Activated CD4-positive, alpha-beta T cell treated with anti-CD3 and anti-CD28 coated beads, Interleukin-2, Interleukin-4, amounts not matched to agents 100 ng/mL and 50 ng/mL, durations not matched to agents 16 hours and 8 hours (primary cell): ENCODE data around the gene GRIK4.

ENCODE experiments used
- DNase-seq: peaks from one replicate; pipeline ENCODE4 v3.0.0-alpha.2; 2020; ENCODE audit warnings: low spot score

Gene GRIK4

DNA sequence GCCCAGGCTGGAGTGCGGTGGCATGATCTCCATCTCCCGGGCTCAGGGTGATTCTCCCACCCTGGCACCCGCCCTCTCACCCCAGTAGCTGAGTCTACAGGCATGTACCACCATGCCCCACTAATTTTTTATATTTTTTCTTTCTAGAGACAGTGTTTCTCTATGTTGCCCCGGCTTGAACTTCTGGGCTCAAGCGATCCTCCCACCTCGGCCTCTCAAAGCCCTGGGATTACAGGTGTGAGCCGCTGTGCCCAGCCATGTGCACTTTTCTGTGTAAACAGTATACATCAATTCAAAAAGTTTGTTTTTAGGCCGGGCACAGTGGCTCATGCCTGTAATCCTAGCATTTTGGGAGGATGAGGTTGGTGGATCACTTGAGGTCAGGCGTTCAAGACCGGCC is 14.7 kb downstream of the GRIK4 start:
- DNase-seq, result no peak

DNA sequence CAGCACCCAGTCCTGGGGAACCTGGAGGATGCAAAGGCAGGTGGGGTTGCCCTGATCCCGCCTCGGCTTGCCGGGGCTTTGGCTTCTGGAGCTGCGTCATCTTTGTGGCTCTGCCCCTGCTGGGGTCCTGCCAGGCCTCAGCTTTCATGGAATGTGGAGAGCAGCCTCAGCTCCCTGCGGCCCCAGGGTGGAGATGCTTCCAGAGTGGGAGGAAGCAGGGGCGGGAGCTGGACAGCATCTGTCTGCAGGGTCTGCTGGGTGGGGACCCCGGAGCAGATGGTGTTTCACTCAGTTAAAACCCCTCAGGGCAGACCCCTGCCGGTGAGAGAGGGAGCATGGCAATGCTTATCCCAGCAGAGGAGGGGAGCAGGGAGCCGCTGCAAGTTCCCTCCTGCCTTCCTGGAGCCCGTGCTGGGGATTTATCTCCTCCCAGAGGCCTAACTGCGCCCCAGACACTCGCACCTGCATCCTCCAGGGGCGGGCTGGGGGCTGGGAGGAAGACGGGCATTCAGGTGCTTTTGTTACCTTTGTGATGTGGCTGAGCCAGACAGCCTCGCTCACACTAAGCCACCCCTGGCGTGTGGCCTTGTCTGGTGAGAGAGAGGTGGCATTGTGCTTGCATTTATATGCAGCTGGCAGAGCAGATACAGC is 15.7 kb downstream of the GRIK4 start:
- no peak for DNase-seq

DNA sequence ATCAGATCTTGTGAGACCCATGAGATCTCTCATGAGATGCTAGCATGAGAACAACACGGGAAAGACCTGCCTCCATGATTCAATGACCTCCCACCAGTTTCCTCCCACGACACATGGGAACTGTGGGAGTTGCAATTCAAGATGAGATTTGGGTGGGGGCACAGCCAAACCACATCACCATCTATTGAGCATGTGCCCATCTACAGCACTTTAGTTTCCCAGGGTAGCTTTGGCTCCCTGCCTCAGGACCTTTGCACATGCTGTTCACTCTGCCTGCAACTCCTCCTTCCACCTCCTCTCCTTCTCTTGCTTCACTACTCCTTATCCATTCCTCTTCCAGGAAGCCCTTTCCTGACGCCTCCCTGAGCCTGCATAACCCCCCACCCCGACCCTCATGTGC is 17.2 kb downstream of the GRIK4 start:
- DNase-seq, result no peak

DNA sequence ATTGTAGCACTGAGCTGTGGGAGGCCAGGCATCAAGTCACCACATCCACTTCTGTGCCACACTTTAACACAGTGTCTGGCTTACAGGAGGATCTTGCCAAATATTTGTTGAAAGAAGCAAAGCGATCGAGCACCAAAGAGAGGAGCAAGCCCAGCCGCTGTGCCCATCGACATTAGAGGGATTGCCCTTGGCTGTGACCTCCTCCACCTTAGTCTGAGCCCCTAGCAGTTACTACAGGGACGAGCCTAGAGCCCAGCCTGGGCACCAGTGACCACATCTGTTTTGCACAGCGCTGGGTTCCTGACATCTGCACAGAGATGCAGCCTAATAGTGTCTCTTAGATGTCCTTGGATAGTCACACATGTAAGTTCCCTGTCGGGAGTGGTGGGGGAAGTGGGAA is 17.7 kb downstream of the GRIK4 start:
- no peak for DNase-seq

DNA sequence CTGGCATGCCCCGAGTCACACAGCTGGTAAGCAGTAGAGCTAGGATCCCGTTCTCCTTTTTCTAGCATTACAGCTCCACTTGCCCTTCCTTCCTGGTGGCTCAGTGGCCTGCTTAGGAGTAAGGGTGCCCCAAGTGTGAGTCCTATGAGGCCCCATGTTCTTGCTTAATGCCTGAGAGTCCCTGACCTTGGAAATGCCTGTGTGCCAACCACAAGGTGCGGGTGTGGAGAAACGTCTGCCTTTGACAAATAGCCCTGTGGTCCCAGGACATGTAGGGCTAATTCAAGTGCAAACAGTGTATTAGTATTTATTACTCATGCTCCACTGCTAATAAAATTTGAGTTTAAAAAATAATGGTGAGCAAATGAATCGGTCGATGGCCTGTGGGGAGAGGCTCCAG is 18.4 kb downstream of the GRIK4 start:
- DNase-seq, result no peak

DNA sequence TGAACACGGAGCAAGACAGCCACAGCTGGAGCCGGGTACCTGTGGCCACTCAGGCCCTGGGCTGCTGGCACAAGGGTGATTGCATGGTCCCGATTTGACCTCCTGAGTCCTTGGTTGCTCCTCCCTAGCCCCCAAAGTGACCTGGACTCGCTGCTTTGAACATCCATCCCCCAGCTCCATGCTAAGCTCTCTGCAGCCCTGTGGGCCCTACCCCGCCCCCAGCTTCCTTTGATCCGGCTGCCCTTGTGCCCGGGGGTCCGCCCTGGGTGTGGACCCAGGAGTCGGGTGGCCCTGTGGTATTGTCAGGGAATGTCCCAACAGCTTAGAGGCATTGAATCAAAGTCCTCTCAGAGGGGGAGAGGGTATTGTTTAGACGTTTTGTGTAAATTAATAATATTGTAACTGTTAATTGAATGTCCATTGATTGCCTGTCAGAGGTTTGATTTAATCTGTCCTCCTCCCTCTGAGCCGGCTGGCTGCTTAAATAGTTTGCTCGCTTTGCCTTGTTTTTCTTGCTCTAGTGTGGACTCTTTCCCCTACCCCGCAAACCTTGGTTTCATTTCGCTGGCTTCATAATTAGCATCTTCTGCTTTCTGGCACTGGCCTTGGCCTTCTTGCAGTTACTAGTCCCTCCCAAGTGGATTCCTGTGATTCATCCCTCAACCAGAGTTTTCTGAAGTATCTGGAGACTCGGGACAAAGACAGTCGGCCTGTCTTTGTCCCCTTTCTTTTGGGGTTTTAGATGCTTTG is 20.7 kb downstream of the GRIK4 start:
- no peak for DNase-seq

GRCh38 chr11:120532832-120533196 is 21.3 kb downstream of the GRIK4 start:
- no peak for DNase-seq

- no peak for DNase-seq
Observed at GRCh38 chr11:120536091-120536796, 24.7 kb downstream of the GRIK4 start.

GRCh38 chr11:120536797-120537169 is 25.2 kb downstream of the GRIK4 start:
- DNase-seq, result no peak

DNA sequence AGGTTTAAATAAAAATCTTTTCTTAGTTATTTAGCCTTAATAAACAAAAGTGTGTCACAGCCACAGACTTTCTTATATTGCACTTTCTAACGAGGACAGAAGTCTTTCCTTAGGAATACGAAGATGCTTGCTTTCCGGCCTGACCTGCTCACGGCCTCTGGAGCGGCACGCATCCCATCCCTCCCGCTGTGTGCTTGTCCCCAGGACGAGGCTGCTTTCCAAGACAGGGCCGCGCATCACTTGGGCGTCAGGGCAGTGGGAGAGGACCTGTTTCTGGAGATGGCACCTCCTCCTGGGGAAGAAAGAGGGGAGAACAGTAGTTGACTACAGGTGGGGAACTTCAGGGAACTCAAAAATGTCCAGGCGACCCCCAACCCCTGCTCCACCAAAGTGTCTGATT is 26.4 kb downstream of the GRIK4 start:
- no peak for DNase-seq

GRCh38 chr11:120538707-120539106 is 27.2 kb downstream of the GRIK4 start:
- DNase-seq, result no peak

DNA sequence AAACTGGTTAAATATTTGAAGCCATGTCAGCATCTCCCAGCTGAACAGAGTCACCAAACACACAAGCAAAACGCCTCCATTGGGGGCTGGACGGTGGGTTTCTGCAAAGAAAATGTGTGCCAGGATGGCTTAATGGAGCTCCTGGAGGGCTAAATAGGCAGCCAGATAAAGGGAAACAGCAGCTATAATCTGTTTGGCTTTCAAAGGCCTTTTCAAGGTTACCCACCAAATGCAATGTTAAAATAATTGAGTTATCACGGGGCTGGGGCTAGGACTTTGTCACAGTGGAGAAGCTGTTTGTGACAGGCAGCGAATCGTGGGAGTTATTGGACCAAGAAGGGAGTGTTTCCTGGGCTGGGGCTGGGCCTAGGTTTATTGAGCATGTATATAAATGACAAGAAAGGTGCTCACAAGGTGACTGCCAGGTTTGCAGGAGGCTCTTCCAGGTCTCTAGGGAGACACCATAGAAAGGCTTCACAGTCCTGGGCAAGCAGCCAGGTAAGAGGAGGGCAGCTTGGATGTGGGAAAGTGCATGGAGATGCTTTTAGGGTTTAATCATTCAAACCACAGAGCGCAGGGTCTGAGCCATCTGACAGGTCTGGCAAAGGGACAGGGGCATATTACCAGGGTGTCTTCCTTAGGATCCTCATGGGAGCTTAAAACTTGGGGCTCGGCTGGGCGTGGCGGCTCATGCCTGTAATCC is 28.3 kb downstream of the GRIK4 start:
- no peak for DNase-seq

DNA sequence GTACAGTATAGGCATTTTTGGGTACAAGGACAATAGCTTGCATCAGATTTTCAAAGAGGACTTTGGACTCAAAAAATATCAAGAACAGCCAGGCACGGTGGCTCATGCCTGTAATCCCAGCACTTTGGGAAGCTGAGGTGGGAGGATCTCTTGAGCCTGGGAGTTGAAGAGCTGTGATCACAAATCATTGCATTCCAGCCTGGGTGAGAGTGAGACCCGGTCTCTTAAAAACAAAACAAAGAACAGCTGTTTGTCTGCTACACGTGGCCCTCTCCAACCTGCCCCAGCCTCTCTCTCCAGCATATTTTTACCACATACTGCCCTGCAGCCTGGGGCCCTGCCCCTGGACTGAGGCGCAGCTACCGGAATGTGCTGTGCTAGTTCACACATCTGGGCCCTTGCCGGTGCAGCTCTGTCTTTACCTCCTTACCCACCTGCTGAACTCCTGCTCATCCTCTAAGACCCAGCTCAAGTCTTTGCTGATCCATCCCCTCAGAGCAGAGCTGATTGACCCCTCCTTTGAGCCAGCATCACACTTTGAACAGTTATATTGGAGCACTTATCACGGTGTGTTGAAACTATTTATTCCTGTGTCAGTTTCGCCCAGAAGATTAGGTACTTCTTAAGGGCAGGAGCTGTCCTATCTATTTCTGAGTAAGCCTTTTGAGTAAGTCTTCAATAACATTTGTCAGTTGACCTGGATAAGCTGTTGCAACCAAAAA is 29.4 kb downstream of the GRIK4 start:
- no peak for DNase-seq

DNA sequence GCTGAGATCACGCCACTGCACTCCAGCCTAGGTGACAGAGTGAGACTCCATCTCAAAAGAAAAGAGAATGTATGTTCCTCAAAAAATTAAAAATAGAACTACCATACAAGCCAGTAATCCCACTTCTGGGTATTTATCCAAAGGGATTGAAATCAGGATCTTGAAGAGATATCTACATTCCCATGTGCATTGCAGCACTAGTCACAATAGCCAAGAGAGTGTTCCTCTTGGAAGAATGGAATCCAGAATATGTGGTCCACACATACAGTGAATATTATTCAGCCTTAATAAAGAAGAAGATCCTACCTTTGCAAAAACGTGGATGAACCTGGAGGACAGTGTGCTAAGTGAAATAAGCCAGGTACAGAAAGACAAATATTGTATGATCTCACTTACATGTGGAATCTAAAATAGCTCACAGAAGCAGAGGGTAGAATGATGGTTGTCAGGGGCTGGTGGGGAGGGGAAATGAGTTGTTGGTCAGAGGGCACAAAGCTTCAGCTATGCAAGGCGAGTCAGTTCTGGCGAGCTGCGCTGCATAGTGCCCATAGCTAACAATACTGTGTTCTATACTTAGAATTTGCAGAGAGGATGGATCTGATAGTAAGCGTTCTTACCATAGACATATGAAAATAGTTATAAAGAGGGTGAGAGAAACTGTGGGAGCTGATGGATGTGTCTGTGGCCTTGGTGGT is 32.1 kb downstream of the GRIK4 start:
- no peak for DNase-seq

DNA sequence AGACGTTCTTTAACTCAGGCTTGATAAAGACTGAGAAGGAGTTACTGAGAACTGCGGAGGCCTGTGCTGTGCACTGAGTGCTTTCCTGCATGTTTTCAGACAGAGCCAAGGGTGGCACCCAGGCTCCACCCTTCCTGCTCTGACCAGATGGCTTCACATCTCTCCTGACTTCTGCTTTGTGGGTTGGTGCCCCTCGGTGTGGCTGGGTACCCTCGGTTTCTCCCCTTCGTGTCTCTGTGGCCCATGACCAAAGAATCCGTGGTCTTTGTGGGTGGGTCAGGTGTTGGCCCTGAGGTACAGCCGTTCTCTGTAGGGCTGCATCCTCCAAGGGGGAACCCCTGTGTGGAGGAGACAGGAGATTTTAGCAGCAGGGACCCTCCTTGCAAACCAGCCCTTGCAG is 34.3 kb downstream of the GRIK4 start:
- no peak for DNase-seq

DNA sequence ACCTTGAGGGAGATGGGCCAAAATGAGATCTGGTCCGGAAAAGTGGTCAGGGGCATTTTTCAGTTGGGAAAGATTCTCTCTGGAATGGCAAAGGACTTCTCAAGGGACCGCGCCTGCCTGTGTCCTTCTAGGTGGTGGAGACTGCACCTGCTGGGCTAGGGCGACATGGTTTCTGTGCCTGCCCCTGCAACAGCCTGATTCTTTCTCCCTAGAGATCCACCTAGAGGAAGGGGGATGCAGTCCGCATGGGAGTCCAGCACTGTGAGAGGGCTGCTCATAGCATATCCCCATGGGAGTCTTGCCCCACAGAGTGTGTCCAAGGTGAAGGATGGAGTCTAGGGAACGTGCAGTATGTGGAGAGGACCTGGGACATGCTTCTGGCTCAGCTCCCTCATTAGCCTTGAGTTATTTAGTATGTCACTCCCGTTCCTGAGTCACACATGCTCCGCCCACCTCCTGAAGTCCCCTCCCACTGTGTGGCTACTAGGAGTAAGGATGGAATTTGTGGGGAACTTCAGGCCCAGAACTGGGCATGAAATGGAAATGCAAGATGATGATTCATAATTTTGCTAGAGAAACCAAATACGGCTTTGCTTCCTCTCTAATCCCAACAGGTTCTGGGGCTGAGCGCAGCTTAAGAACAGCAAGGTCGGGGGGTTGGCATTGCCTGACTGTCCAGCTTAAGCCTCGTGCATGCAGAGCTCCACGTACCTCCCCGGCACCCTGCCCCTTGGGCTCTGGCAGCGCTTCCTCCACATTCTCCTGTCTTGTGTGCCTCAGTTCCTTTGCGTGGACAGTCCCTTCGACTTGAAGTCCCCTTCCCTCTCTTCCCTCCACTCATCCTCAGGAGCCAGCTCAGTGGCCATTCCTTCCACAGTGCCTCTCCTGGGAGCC is 35.0 kb downstream of the GRIK4 start:
- DNase-seq, result no peak

- DNase-seq, result no peak
Observed at GRCh38 chr11:120547316-120547715, 35.8 kb downstream of the GRIK4 start.

DNA sequence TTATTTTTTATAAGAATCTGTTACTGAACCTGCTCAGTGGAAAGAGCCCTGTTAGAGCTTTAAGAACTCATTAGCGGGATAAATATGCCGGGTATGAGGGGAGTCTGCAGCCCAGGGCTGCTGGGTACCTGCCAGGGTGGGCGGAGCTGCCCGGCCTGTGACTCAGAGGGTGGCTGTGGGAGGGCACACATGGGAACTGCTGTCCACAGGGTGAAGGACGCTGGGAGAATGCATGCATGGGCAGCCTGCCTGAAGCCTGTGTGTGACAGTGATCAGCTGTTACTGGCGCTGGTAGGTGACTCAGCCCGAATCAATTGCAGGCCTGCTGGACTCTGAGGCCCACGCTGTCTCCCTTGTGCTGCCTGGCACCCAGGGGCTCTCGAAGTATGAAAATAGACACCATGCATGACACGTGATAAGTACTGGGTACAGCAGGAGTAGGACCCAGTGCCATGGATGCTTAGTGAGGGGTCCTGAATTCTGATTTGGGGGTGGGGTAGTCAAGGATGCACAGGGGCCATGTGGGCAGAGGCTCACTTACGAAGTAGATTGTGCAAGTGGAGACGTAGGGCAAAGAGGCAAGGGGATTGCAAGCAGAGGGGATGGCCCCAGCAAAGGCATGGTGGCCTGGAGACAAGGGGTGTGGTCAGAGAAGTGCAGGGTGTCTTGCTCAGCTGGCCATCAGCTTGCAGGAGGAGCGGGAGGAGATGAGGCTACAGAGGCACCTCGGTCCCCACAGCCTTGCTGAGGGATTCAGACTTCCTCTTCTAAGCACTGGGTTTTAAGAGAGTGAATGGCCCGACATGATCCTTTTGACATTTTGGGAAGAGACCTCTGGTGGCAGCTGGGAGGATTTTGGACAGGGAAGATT is 36.5 kb downstream of the GRIK4 start:
- DNase-seq, result no peak

- no peak for DNase-seq
Observed at GRCh38 chr11:120548682-120549209, 37.2 kb downstream of the GRIK4 start.
